Measurements from ENCODE around the gene SLC8A1.

Gene SLC8A1

DNA sequence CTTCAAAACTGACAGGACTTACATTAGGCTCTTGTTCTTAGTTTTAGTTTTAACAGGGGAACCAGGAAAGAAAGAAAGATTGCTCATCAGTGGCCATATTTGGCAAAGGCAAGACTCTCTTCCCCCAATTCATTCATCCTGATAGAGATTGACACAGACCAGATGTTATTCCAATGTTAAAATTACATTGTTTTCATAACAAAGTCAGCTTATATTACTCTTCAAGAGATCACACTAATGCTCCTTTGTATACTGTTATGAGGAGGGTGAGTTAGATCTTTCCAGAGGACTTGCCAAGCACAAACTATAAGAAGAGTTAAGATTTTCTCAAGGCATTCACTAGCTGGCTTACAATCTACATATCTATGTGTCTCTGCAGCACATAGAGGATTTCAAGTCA, 252.1 kb downstream of the SLC8A1 start:
- DNase-seq: no peak

- peak in 1 of 56 donors; percentile 4 for DNase-seq
Measured at GRCh38 chr2:40197121-40197520, 254.8 kb downstream of the SLC8A1 start.

GRCh38 chr2:40193670-40194026, 258.2 kb downstream of the SLC8A1 start:
- DNase-seq: no peak

DNA sequence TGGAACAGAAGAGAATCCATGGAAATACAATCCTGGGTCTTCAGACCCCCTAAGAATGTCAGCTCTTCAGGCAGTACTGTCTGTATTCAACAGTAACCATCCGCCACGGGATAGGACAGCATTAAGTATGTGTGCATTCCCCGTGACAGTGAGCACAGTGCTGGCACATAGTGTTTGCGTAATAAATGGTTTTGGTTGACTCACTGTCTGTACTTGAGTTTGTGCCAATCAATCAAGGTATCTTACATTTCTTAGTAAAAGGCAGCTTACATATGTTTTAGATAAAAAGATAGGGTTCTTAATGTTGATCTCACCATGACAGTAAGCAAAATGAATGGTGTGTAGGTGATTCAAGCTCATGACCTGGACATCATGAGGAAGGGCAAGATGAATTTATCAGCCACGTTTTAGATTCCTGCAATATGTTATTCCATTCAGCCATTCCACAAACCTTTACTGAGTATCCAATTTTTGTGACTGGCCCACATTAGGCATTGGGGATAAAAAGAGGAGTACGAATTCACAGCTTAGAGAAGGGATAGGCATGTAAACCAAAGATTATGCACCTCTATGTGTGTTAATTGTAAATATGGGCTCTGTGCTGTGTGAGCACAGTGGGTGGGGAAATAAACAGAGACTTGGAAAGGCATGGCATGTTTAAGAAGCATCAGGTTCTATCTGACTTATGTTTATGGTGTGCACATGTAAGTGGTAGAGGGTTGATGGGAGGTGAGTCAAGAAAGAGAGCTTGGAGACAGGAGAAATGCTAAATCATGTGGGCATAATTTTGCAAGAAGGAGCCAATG, 258.8 kb downstream of the SLC8A1 start:
- DNase-seq: no peak

GRCh38 chr2:40190457-40190856, 261.4 kb downstream of the SLC8A1 start:
- DNase-seq: no peak

DNA sequence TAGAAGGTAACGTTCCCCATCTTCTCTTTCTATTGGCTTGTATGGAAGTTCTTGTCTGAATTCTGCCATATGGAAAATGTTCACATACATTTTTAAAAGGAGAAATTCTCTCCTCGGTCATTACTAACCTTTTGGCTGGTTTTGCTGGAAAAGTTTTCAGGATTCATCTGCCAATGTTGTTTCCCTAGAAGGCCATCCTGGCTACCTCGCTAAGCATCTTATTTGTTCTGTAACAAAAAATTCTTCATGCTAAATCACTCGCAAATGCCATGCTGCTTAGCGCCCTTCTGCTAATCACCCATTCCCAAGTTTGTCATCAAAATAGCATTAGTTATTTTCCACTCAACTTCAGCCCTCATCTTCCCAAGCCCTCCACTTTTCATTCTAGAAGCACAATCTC, 262.0 kb downstream of the SLC8A1 start:
- DNase-seq: no peak

DNA sequence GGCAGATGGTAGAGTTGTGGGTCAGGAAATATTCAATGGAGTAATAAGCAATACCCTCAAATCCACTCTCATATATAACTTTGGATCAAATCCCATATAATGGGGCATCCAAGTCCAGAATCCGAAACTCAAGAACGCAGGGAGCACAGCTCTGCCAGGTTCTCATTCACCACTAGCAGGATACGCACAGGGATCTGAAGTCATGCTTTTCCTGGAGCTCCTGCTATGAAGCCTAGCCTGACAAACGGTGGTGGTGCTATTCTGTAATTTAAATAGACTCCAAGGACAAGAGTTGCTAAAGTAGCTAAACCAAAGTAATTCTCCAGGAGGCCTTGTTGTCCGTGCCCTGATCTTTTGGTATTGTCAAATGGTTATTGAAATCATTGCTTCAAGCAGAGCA, 264.8 kb downstream of the SLC8A1 start:
- no peak for DNase-seq

DNA sequence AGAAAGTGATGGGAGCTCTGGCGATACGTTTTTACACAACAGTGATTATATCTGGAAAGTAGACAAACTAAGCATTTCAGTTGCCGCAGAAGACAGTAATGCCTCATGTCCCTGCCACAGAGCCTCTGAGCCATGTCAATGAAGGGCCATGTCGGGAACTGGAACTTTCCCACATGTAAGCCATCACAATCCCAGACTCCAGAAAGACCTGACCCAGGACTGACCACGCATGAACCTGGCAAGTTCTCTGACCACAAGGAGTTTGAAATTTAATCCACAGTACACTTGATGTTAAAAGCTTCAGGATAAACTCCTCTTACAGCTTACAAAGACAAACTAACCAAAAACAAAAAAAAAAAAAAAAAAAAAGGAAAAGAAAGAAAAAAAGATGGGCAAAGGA, 267.3 kb downstream of the SLC8A1 start:
- no peak for DNase-seq

DNA sequence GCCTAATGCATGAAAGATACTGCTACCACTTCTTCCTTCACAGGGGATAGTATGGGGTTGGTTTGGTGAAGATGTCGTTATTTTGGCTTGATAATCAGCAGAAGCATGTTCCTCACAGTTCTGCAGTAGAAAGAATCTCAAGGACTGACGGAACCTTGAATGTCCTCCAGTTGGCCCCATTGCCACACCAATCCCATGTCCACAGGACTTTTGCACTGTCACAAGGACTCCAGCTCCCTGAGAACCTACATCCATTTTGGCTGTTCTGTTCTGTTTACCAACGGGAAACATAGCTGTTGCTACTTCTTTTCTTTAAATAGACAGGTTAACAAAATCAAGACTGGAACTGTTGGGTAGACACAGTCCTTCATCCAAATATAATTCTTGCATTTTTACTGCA, 270.0 kb downstream of the SLC8A1 start:
- no peak for DNase-seq

GRCh38 chr2:40179801-40180200, 272.1 kb downstream of the SLC8A1 start:
- DNase-seq: no peak

DNA sequence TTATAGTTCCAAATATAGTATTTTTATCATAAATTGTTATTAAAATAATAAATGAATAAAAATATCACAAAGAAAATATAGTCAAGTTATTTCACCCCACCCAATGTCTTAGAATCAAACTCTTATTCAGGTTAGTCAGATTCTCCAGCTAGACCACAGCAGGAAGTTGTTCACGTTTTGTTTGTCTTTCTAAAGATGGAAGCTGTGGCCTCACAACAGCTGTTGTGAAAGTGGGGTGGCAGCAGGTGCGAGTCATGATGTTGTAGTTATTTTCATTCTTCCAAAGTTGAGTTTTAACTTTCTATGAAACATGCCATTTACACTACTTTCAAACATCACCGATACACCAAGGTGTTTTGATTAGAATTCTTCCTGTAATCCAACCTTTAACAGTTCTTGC, 272.9 kb downstream of the SLC8A1 start:
- no peak for DNase-seq

GRCh38 chr2:40178171-40178778, 273.6 kb downstream of the SLC8A1 start:
- no peak for DNase-seq

DNA sequence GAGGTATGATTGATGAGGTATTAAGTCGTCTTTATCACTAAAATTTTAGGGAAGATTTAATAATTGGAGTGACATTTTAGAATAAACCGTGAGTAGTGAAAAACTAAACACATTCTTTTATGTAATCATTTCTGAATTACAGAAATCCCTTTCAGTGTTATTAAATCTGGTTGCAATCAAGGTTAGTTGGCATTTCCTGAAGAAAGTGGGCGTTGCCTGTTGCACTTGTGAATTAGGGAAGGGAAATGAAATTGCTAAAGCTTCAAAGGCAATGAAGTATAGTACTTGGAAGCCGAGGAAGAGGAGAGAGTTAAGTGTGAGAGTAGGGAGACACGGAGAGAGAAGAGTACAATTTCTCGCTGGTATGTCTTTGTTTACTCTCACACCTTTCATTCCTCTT, 274.5 kb downstream of the SLC8A1 start:
- no peak for DNase-seq

GRCh38 chr2:40173276-40173675, 278.6 kb downstream of the SLC8A1 start:
- no peak for DNase-seq

GRCh38 chr2:40169856-40170255, 282.0 kb downstream of the SLC8A1 start:
- no peak for DNase-seq

- no peak for DNase-seq
Measured at GRCh38 chr2:40169430-40169829, 282.5 kb downstream of the SLC8A1 start.

- DNase-seq: no peak
Measured at GRCh38 chr2:40168546-40168945, 283.3 kb downstream of the SLC8A1 start.

DNA sequence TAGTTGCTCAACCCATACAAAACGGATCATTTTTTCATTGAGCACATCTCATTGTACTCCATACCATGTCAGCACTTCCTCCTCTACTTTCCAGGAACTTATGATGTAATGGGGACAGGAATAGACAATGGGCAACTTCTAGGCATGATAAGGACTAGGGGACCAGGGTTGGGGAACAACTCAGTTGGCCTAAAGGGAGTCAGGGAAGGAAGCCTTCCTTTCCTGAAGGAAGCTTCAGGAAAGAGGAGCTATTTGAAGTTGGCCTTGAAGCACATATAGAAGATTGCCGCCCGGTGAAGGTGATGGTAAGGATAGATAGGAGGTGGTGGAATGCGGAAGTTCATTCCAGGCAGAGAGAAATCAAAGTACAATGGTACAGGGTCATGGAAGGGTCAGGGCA, 283.9 kb downstream of the SLC8A1 start:
- no peak for DNase-seq

GRCh38 chr2:40166006-40166405, 285.9 kb downstream of the SLC8A1 start:
- no peak for DNase-seq

- DNase-seq: no peak
Measured at GRCh38 chr2:40165509-40165844, 286.4 kb downstream of the SLC8A1 start.

- DNase-seq: no peak
Measured at GRCh38 chr2:40164736-40165508, 287.0 kb downstream of the SLC8A1 start.

DNA sequence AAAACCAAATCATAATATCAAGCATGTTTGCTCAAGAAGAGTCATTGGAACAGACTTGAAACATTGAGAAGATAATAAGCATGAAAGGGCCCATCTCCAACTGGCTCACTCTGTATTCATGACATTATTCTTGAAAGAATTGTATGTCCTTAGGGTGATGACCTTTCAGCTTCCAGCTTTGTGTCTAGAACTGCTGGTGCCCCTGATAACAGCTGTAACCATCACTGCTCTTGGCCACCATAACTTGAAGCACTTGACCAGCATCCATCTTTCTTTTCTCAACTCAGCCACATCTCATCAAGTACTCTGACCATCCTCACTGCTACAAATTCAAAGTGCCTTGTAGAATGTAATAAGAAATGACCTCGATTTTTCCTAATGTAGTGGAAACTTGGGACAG, 289.9 kb downstream of the SLC8A1 start:
- DNase-seq: no peak

DNA sequence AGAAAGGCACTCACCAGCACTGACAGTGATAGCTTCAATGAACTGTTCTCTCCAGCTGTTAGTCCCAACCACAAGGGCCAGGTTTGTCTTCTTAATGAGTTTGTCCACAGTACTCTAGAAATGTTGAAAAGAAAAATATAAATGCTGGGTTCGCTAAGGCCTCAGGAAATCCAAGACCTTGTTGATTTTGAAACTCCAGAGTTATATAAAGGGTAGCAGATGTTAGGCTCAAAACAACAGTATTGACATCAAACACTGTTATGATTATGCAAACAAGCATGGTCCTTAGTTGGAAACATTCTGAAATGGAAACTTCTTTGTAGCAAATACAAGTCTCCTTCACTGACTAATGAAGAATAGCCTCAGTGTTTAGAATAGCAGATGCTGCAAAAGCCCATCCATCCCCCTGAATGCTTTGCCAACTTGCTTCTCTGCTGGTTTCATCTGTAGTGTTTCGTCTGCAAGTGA, 291.1 kb downstream of the SLC8A1 start:
- no peak for DNase-seq

Data from nucleus accumbens (tissue), 56 donors.